NB4 (cell line): ENCODE data around the gene C11orf98.

Source experiments
- POLR2A ChIP-seq: IDR thresholded peaks from 2 replicates; pipeline ENCODE4 v1.6.1; 2011; ENCODE audit warnings: mild to moderate bottlenecking; ENCODE audit not compliant: insufficient read length; ENCODE audit errors: extremely low read depth
- TF ChIP-seq, protein P1 (sequence below): IDR thresholded peaks from one replicate; pipeline ENCODE4 v1.5.1; 2012; ENCODE audit warnings: low read depth, low read length
- TF ChIP-seq, protein P2 (sequence below): IDR thresholded peaks from 2 replicates; pipeline ENCODE4 v1.6.1; 2011; ENCODE audit warnings: low read depth, low read length

DNA sequence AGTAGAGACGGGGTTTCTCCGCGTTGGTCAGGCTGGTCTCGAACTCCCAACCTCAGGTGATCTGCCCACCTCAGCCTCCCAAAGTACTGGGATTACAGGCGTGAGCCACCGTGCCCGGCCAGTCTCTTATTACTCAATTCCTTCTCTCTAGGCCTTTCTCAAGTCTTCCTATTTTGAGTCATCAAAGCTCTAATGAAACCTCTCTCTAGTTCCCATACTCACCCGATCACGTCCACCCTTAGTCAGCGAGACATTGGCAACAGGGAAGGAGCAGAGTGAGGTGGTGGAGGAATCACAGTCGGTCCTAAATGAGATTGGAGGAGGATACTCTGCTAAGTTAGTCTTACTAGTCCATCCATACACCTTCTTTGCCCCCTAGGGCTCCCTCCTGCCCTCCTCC, 37.2 kb upstream of the C11orf98 start:
- TF ChIP-seq, protein P1, sequence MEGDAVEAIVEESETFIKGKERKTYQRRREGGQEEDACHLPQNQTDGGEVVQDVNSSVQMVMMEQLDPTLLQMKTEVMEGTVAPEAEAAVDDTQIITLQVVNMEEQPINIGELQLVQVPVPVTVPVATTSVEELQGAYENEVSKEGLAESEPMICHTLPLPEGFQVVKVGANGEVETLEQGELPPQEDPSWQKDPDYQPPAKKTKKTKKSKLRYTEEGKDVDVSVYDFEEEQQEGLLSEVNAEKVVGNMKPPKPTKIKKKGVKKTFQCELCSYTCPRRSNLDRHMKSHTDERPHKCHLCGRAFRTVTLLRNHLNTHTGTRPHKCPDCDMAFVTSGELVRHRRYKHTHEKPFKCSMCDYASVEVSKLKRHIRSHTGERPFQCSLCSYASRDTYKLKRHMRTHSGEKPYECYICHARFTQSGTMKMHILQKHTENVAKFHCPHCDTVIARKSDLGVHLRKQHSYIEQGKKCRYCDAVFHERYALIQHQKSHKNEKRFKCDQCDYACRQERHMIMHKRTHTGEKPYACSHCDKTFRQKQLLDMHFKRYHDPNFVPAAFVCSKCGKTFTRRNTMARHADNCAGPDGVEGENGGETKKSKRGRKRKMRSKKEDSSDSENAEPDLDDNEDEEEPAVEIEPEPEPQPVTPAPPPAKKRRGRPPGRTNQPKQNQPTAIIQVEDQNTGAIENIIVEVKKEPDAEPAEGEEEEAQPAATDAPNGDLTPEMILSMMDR: no peak
- TF ChIP-seq POLR2A: no peak
- TF ChIP-seq, protein P2, sequence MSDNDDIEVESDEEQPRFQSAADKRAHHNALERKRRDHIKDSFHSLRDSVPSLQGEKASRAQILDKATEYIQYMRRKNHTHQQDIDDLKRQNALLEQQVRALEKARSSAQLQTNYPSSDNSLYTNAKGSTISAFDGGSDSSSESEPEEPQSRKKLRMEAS: no peak
